NCI-H446 (cell line): ENCODE measurements around the gene VSTM4.

Experiments used
- DNase-seq, 2 experiments: peaks; one replicate each; lab custom pipeline; 2025; lab: John Stamatoyannopoulos, UW

The VSTM4 gene

GRCh38 chr10:49091450-49092210 lies 23.7 kb downstream of the VSTM4 start:
- DNase-seq = no peak

DNA sequence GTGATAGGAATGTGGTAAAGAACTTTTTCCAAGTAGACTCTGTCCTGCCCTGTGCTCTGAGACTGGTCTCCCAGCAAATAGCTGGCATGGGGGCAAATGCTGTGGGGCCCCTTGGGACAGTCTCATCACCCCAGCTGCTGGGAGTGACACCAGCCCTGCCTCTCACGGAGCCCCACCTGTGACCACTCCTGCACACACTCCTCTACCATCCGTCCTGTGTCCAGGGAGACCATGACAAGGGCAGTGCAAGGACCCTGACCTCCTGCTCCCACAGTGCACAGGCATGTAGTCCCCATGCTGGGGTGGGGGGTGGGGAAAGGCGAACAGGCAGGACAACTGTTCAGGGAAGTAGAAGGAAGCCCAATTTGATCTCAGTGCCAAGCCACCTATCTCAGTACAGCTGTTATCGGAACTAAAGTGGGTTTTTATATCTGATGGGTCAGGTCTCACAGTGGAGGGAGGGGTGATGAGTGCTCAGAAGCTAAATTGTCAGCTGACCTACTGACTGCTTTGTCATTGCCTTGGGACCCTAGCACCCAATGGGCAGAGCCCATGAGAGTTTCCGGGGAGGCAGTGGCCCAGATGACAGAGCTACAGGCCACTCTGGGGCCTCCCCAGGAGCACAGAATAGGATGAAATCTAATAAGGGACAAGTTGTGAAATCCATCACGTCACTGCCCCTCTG lies 24.5 kb downstream of the VSTM4 start:
- DNase-seq = no peak

DNA sequence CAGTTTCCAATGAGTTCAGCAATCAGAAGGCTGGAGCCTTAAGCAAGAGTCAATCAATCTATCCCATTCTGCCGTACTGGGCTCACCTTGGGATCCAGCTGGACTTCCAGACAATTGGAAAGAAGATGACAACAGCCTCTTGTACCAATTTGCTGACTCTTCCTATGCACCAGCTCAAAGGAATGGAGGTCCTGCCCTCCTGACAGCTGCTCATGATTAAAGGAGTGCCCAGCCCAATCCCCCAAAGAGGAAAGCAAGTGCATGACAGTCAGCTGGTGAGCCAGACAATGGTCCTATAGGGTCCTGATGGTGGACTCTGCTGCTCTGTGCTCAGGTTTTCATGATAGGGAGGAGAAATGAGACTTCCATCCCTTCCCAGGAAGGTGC lies 25.1 kb downstream of the VSTM4 start:
- no peak for DNase-seq

- DNase-seq = no peak
Observed at GRCh38 chr10:49089557-49090188, 25.6 kb downstream of the VSTM4 start.

DNA sequence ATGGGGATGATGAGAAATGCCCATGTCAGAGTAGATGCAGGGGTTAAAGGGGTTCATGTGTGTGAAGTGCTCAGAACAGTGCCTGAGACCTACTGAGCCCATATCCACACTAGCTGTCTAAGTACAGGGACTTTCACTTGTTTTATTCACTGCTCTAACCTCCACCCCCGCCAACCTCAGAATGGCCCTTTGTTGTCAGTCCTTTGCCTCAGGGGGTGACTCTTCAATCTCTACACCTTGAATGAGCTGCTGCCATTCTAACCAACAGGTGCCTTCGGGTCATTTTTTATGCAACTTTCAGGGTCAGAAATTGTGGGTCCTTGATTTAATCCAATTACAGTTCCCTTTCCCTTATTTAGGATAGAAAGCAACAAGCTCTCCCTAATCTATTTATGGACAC lies 26.2 kb downstream of the VSTM4 start:
- no peak for DNase-seq

DNA sequence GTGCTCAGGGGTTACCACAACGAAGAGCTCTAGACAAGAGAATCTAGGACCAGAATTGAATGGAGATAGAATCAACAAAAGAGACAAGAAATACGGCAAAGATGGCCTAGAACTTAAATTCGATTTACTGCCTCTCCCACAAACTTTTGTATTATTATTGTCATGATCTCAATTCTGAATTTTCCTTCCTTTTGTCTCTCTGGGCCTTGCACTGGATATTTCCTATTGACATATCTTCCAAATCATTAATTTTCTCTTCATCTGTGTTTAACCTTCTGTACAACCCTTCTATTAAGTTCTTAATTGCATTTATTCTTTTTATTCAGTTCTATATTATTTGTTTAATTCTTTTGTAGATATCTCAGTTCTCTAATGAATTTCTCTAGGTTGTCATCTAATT lies 28.4 kb downstream of the VSTM4 start:
- no peak for DNase-seq

GRCh38 chr10:49083261-49083660 lies 32.1 kb downstream of the VSTM4 start:
- peak in 1 of 2 experiments; percentile 18 for DNase-seq

DNA sequence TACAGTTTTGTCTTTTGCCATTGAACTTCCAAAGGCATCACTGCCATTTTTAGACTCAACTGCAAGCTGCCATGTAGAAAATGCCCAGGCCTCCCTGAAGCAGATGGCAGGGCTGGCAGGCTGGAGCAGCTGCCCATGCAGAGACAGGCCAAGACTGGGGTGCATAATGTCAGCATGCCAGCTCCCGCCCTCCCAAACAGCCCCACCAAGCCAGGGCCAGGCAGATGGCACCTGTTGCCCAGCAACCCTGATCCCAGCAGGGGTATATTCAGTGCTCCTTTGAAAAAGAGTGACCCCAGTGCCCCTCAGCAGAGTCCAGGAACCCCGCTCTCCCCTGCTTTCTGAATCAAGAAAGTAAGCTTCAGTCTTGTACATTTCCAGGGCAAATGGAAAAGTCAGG lies 32.6 kb downstream of the VSTM4 start:
- DNase-seq = peak; percentile 6 to 73

- peak in 1 of 2 experiments; percentile 9 for DNase-seq
Observed at GRCh38 chr10:49081547-49082275, 33.6 kb downstream of the VSTM4 start.

- no peak for DNase-seq
Observed at GRCh38 chr10:49080965-49081364, 34.4 kb downstream of the VSTM4 start.

- no peak for DNase-seq
Observed at GRCh38 chr10:49080071-49080470, 35.3 kb downstream of the VSTM4 start.

DNA sequence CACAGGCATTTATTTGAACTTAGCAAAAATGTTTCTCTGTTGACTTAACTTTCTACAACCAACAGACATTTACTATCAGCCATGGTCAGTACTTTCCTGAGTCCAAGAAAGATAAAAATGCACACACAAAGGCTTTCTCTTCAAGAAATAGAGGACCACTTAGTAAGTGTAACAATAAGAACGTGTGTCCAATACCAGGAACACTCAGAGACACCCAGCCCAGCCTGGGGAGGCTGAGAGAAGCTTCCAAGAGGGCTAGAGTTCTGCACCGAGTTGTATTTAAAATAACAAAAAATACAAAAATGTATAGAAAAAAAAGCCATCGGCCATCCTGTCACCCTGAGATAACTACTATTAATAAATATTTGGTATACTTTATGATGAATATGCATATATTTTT lies 35.8 kb downstream of the VSTM4 start:
- no peak for DNase-seq

DNA sequence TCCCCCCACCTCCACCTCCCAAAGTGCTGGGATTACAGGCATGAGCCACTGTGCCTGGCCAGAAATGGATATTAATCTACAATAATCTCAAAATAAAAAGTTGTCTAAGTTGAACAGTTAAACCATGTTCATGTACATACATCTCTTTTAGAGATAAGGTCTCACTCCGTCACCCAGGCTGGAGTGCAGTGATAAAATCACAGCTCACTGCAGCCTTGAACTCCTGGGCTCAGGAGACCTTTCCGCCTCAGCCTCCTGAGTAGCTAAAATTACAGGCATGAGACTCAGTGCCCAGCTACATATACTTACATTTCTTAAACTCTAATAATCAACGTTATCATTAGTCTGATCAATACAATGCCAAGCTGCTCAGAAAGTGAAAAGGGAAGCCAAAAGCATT lies 36.2 kb downstream of the VSTM4 start:
- DNase-seq = no peak

GRCh38 chr10:49078433-49078832 lies 36.9 kb downstream of the VSTM4 start:
- DNase-seq = no peak

- DNase-seq = no peak
Observed at GRCh38 chr10:49076741-49077521, 38.4 kb downstream of the VSTM4 start.

GRCh38 chr10:49076319-49076718 lies 39.0 kb downstream of the VSTM4 start:
- no peak for DNase-seq

DNA sequence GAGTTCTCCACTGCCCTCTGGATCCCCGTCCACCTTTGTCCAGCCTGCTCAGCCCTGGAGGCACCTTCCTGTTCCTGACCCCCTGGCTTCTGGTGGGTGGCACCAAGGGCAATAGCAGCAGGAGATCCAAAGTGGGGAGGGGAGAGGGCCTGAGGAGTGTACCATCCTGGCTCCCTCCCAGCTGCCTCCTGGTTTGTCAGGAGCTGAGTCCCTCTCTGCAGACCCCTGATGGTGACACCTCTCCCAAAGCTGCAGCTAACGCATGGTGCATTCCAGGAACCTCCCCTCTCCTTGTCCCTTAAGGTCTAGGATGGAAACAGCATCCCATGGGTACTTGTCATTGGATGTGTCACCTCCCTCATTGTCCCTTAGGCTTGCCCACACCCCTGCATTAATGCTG lies 39.6 kb downstream of the VSTM4 start:
- DNase-seq = no peak

- no peak for DNase-seq
Observed at GRCh38 chr10:49074836-49075682, 40.3 kb downstream of the VSTM4 start.

DNA sequence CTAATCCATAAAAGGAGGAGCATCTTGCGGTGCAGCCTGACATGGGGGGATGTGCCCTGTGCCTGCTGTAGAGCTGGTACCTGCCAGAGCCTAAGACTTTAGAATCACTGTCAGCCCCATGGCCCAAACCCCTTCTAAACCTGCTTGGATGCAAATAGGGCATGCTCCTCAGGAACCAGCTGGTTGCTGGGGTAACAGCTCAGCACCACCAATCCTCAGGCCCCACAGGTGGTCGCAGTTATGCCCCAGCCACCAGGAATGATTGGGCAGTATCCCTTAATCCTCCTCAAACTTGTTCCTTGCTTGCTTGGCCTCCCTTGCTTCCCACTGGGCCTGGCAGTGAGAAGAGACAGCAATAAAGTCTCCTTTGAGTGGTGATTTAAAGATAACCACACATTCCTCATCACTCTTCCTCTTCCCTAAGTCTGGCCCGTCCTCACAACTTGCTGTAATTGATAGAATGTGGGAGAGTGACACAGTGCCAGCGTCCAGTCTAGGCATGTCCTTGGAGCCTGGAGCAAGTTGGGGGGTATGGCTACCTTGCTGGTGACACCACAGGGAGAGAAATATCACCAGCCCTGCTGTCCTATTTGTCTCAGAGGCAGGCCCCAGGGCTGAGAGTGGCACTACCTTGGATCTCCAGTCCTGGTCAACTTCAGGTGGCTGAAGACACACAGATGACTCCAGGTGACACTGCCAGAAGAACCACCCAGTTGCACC lies 43.0 kb downstream of the VSTM4 start:
- no peak for DNase-seq

- peak in 1 of 2 experiments; percentile 55 for DNase-seq
Observed at GRCh38 chr10:49071160-49071761, 44.1 kb downstream of the VSTM4 start.
